Rectal smooth muscle tissue (tissue), 1 donor: Measurements from ENCODE around the gene OLFM1.

Experiments
- H3K27ac ChIP-seq: one replicate; pipeline ENCODE4 v1.7.0; 2013; ENCODE audit warnings: low read depth, low read length, inconsistent platforms
- H3K27me3 ChIP-seq: one replicate; pipeline ENCODE4 v1.7.0; 2013; ENCODE audit warnings: low read length; ENCODE audit not compliant: control insufficient read depth, insufficient read depth
- H3K36me3 ChIP-seq: one replicate; pipeline ENCODE4 v1.7.0; 2013; ENCODE audit warnings: low read length; ENCODE audit not compliant: control insufficient read depth, insufficient read depth
- H3K4me1 ChIP-seq: one replicate; pipeline ENCODE4 v1.7.0; 2013; ENCODE audit warnings: low read length; ENCODE audit not compliant: control insufficient read depth, insufficient read depth
- H3K4me3 ChIP-seq: one replicate; pipeline ENCODE4 v1.7.0; 2013; ENCODE audit warnings: low read length
- H3K9ac ChIP-seq: one replicate; pipeline ENCODE4 v1.7.0; 2013; ENCODE audit warnings: low read length

Gene OLFM1

DNA sequence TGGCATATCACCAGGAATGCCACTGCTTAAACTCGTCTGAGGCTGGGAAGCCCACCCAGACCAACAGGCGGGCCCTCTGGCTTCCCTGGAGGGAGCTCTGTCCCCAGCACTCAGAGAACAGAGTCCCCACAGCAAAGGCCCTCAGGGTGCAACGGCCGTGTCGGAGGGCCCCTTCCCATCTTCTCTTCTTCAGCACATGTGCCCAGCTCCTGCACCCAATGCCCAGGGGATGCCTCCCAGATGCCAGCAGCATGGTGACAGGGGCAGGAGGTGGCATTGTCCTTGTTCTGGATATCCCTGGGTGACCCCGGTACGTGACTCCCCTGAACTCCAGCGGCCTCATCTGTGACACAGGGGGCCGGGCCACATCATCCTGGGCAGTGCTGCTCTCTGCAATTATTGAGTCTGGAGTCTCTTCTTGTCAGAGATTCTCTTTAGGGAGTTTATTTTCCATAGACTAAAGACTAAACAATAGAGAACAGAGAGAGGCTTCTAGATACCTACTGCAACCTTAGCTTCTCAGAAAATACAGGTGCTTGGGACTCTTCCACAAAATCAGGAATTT, 13.6 kb upstream of the OLFM1 start:
- Histone ChIP-seq H3K4me1 (no peaks in the 10 kb centered on the region), H3K36me3 (no peaks in the 10 kb centered on the region), H3K27ac (no peak overlapping the region), H3K27me3 (peaks cover 6% of the 10 kb centered on the region), H3K4me3 (no peak overlapping the region), H3K9ac (no peak overlapping the region)

DNA sequence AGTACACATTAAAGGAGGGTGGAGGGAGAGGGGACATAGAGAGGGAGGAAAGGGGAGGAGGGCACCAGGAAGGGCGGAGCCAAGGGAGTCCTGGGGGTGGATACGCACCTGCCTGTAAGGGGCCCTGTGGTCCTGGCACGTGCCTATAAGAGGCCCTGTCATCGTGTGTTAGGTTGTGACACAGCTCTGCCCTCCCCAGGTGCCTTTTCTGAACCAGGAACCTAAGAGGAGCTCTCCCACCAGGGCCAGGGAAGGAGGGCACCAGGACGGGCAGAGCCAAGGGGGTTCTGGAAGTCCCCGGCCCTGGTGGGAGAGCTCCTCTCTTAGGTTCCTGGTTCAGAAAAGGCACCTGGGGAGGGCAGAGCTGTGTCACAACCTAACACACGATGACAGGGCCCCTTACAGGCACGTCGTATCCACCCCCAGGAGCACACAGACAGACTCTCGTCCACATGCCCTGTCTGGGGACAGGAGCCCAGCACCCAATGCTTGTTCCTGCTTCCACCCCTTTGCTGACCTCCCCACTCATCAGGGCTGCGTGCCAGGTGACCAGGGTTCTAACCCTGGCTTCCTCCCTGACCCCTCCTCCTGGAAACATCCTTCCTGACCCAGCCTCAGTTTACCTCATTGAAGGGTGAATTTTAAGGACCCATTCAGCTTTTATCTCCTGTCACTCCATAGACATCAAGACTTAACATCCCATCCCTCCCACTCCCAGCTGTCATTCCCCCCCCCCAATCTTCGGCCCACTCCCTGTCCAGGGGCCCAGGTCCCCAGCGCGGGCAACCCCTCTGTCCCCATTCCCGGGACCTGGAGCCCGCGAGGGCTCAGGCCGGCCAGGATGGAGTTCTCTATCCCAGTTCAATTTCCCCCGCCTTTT, 12.9 kb upstream of the OLFM1 start:
- no peak overlapping the region for H3K27ac ChIP-seq
- no peaks in the 10 kb centered on the region for H3K36me3 ChIP-seq
- peaks cover 6% of the 10 kb centered on the region for H3K27me3 ChIP-seq
- H3K9ac ChIP-seq: no peak overlapping the region
- H3K4me1 ChIP-seq: no peaks in the 10 kb centered on the region
- H3K4me3 ChIP-seq: peak overlapping the region; percentile 58

DNA sequence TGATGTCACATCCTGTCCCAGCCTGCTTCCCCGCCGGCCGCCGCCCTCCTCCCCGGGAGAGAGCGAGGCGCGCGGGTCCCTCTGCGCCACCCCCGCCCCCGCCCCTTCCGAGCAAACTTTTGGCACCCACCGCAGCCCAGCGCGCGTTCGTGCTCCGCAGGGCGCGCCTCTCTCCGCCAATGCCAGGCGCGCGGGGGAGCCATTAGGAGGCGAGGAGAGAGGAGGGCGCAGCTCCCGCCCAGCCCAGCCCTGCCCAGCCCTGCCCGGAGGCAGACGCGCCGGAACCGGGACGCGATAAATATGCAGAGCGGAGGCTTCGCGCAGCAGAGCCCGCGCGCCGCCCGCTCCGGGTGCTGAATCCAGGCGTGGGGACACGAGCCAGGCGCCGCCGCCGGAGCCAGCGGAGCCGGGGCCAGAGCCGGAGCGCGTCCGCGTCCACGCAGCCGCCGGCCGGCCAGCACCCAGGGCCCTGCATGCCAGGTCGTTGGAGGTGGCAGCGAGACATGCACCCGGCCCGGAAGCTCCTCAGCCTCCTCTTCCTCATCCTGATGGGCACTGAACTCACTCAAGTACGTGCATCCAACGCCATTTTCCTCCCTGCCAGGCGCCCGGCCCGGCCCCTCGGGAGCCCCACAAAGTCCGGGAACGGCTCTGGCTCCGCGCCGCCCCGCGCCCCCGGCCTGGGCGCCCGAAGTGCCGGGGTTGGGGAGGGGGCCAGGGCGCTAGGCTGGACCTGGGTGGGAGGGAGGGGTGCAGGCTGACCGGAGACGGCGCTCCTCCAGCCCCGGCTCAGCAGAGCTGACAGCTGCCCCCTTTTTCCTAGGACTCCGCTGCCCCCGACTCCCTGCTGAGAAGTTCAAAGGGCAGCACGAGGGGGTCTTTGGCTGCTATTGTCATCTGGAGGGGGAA, 12.0 kb upstream of the OLFM1 start:
- H3K4me3 ChIP-seq: peak overlapping the region; percentile 58
- H3K4me1 ChIP-seq: no peaks in the 10 kb centered on the region
- no peaks in the 10 kb centered on the region for H3K36me3 ChIP-seq
- peaks cover 6% of the 10 kb centered on the region for H3K27me3 ChIP-seq
- no peak overlapping the region for H3K9ac ChIP-seq
- H3K27ac ChIP-seq: no peak overlapping the region

DNA sequence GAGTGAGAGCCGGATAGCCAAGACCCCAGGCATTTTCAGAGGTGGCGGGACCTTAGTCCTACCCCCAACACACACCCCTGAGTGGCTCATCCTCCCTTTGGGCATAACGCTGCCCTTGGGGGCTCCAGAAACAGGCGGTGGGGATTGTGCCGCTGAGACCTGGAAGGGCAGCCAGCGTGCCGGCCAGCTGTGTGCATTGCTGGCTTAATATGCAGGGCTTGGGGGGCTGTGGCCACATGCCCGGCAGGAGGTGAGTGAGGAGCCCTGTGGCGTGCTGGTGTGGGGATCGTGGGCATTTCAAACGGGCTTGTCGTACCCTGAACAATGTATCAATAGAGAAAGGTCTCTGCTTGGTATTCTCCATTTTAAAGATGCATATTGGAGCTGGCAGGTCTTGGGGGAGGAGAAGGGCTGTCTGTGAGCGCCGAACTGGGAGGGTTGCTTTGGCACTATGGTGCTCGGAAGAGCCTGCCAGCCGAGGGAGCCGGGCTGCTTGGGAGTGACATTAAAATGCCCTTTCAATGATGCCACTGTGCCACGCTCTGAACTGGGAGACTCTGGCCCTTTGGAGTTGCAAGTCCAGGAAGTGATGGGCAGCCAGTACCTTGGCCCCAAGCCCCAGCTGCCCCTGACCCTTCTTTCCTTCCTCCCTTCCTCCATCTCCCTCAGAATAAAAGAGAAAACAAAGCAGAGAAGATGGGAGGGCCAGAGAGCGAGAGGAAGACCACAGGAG, 11.2 kb upstream of the OLFM1 start:
- no peak overlapping the region for H3K27ac ChIP-seq

DNA sequence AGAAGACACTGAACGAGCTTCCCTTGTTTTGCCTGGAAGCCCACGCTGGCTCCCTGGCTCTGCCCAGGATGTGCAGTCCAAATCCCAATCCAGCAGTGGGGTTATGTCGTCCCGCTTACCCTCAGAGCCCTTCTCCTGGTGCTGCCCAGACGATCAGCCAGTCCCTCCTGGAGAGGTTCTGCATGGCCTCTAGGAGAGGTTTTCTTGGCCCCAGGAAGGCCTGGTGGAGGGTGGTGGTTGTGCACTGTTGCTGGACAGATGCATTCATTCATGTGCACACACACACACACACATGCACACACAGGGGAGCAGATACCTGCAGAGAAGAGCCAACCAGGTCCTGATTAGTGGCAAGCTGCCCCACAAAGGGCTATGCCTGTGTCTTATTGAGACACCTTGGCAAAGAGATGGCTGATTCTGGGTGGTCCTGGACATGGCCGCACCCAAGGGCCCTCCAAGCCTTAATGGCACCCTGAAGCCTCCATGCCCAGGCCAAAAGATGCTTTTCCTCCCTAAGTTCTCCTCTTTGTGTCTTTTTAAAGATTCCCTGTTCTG, 10.5 kb upstream of the OLFM1 start:
- H3K4me3 ChIP-seq: no peak overlapping the region
- H3K36me3 ChIP-seq: no peaks in the 10 kb centered on the region
- H3K27ac ChIP-seq: no peak overlapping the region
- no peaks in the 10 kb centered on the region for H3K4me1 ChIP-seq
- H3K9ac ChIP-seq: no peak overlapping the region
- peaks cover 6% of the 10 kb centered on the region for H3K27me3 ChIP-seq

More for the DNA sequence above, 11.2 kb upstream of the OLFM1 start:
- Histone ChIP-seq H3K27me3 (peaks cover 6% of the 10 kb centered on the region), H3K9ac (no peak overlapping the region), H3K4me1 (no peaks in the 10 kb centered on the region), H3K36me3 (no peaks in the 10 kb centered on the region), H3K4me3 (peak overlapping the region; percentile 45)

DNA sequence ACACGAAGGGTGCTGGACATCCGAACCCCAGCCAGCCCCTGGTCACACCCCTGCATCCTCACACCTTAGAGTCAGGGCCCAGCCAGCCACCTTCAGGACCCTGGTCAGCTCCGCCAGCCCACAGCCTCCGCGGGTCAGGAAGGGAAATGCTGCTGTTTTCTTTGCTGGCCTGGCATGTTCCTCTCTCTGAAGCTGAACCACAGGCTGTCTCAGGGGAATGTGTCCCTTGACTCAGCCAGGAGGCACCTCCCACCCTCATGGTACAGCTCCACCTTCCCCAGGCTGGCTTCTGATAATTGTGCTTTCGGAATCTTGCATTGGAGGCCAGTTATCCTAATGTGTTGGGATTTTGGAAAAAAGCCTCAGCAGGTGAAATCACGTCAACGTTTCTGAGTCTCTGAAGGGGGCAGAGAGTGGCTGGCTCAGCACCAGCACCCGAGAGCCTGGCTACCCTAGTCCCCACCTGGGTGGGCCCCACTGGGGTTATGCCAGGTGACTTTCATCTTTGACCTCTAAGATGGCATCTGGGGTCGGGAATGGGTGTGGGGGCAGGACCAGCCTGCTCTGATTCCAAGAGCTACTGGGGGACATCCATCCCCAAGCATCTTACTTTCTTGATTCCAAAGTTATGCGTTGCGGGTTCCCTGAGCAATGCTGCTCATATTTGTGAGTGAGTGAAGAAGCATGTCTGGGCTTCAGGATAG, 9.8 kb upstream of the OLFM1 start:
- no peak overlapping the region for H3K27ac ChIP-seq
- no peaks in the 10 kb centered on the region for H3K4me1 ChIP-seq
- H3K27me3 ChIP-seq: peaks cover 6% of the 10 kb centered on the region
- no peak overlapping the region for H3K9ac ChIP-seq
- H3K36me3 ChIP-seq: no peaks in the 10 kb centered on the region
- H3K4me3 ChIP-seq: no peak overlapping the region

DNA sequence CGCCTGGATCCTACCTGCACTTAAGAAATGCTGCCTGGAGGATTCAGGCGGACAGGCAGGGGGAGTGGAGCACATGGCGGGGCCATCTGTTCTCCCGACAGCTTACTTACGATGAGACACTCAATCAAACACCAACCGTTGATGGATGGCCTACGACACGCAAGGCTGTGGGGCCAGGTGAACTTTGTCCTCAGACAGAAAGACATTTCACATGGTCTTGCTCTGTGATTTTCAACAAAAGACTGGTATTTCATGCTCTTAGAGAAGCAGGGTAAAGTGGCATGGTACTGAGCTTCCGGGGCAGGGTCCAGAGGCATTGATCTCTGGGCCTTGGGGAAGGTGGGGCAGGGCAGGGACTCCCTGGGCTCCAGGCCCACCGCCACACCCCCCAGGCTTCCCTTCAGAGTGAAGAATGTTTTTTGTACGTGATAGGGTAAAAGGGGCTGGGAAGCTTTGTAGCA, 9.1 kb upstream of the OLFM1 start:
- H3K27me3 ChIP-seq: peaks cover 6% of the 10 kb centered on the region
- no peak overlapping the region for H3K4me3 ChIP-seq
- no peaks in the 10 kb centered on the region for H3K4me1 ChIP-seq
- no peak overlapping the region for H3K27ac ChIP-seq
- H3K9ac ChIP-seq: no peak overlapping the region
- H3K36me3 ChIP-seq: no peaks in the 10 kb centered on the region

DNA sequence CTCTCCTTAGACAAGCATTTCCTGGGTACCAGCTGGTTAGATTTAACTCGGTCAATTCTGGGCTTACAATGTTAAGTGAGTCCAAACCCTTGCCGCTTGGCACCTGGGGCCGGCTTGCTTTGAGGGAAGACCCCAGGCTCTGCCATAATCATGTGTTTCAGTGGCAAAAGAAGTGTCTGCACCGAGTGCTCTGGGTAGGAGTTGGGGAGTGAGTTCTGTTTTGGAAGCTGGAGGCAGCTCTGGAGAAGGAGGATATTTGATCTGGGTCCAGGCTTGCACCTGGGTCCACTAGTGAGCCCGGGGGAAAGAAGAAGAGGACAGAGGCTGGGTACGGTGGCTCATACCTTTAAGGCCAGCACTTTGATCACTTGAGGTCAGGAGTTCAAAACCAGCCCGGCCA, 8.4 kb upstream of the OLFM1 start:
- no peak overlapping the region for H3K4me3 ChIP-seq
- H3K36me3 ChIP-seq: no peaks in the 10 kb centered on the region
- peaks cover 6% of the 10 kb centered on the region for H3K27me3 ChIP-seq
- no peaks in the 10 kb centered on the region for H3K4me1 ChIP-seq
- no peak overlapping the region for H3K9ac ChIP-seq
- H3K27ac ChIP-seq: no peak overlapping the region

DNA sequence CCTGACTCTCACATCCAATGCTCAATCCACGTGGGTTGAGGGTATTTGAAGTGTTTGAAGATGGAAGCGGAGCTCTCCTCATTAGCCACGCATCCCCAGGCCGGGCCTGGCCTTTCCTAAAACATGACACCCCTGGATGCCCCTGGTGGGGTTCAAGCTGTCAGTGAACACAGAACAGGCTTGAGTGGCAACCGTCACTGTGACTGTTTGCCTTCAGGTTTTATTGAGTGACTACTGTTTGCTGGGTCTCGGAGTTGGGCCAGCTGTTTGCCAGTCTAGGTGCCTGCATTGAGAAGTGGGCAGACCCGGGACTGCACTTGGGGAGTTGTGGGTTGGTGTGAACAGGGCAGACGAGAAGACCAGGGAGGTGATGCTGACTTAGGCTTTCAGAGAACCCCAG, 7.8 kb upstream of the OLFM1 start:
- Histone ChIP-seq H3K27ac (no peak overlapping the region), H3K36me3 (no peaks in the 10 kb centered on the region), H3K9ac (no peak overlapping the region), H3K4me3 (no peak overlapping the region), H3K4me1 (no peaks in the 10 kb centered on the region), H3K27me3 (peaks cover 6% of the 10 kb centered on the region)

DNA sequence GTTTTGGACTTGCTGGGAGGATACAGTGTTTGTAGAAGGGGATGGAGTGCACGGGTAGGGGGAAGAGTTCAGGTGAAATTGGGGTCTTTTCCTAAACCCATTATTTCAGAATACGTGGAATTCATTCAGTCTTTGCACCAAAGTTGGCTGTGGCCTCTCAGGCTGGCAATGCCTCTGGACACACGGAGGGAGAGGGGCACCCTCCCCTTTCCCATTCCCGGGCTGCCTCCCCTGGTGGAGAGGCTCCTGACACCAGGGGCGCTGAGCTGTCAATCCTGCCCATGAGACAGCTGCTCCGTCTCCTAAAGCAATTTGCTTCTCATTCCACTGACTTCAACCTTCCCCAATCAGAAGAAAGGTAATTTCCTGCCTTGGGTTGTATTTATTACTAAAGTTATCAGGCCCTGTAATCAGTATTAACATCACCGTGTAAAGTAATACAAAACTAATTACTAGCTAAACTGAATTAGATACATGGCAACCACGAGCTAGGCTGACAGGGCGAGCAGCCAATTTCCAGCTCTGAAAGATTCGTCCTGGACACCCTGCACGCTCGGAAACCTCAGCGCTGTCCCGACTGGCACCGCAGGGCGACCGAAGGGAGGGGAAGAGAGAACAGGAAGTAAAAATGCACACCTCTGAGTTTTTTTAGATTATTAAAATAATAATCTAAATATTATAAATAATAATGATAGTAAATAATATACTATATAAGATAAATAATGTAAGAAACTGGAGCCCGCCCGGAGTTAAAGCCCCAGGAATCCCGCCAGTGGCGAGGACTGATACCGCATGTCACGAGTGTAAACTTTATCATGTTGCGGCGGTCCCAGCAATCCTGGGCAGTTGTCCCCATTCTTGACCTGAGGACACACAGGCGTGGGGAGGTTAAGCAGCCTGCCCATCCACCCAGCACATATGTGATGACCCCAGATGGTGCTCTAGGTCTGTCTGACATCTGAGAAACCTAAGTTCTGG, 6.9 kb upstream of the OLFM1 start:
- Histone ChIP-seq H3K27me3 (peaks cover 6% of the 10 kb centered on the region), H3K4me1 (no peaks in the 10 kb centered on the region), H3K9ac (no peak overlapping the region), H3K4me3 (no peak overlapping the region), H3K27ac (no peak overlapping the region), H3K36me3 (no peaks in the 10 kb centered on the region)
